Ovary (tissue), 9 donors: ENCODE measurements around the gene SOCS6. TPM values are rescaled to one million over a fixed set of nuclear protein-coding genes. Genes with fewer than 3 reads are reported as not detected.

ENCODE experiments used
- DNase-seq, 5 donors: peaks; one replicate each; pipeline ENCODE4 v3.0.0-alpha.2; 2019 to 2020
- H3K27ac ChIP-seq, 2 donors: fragments of 200-600 bp; one replicate each; pipeline versions ENCODE4 v1.5.1 to v1.8.0; 2019 to 2022
- H3K27me3 ChIP-seq: fragments of 200-600 bp; one replicate; pipeline ENCODE4 v1.8.0; 2022
- H3K36me3 ChIP-seq: fragments of 200-600 bp; sonication (generic); one replicate; pipeline ENCODE4 v1.5.1; 2019
- H3K4me1 ChIP-seq: one replicate; pipeline ENCODE4 v1.8.1; 2013; ENCODE audit warnings: mild to moderate bottlenecking, moderate library complexity; ENCODE audit not compliant: insufficient read depth
- H3K4me3 ChIP-seq: fragments of 200-600 bp; sonication (generic); one replicate; pipeline ENCODE4 v1.5.1; 2017
- H3K9me3 ChIP-seq, 2 donors: fragments of 200-600 bp in 1 of 2; sonication (generic) in 1 of 2; one replicate each; pipeline versions ENCODE4 v1.5.1 to v1.8.1; 2013 to 2019; ENCODE audit warnings: mild to moderate bottlenecking in 1 of 2, moderate library complexity in 1 of 2
- EP300 ChIP-seq: sonication (generic); formaldehyde crosslinking; IDR thresholded peaks from one replicate; pipeline ENCODE4 v1.6.1; 2017; ENCODE audit warnings: antibody characterized with exemption
- POLR2A ChIP-seq: fragments of 450-650 bp; IDR thresholded peaks from one replicate; pipeline ENCODE4 v1.6.1; 2017; ENCODE audit warnings: antibody characterized with exemption, mild to moderate bottlenecking, moderate library complexity
- WGBS, 3 donors: extraction: QIAGEN DNeasy Blood & Tissue Kit in 1 of 3; methylation state at CpG; one replicate each; pipeline versions ENCODE4 v1.1.5 to v1.1.7; 2013 to 2017; 5-methylcytosine and 5-hydroxymethylcytosine counted together
- intact Hi-C, 4 donors: fragments of 100-400 bp; cut with DNase I; formaldehyde crosslinking; loops; one replicate each; pipeline versions ENCODE4 v1.11.0 to v1.15.1; 2022 to 2023
- polyA plus RNA-seq, 2 donors: library from polyadenylated mRNA; stranded (reverse); fragments of 200-250 nt in 1 of 2; fragments of 350-450 nt in 1 of 2; fragmentation: Illumina TruSeq in 1 of 2; extraction: RNeasy Lipid Tissue Mini Kit (QIAGEN cat#74804) in 1 of 2; gene quantifications; one replicate each; pipeline ENCODE4 v1.2.3, GENCODE V29; 2013 to 2014
- total RNA-seq, 7 donors: library from RNA; depleted of rRNA in 2 of 7; stranded (reverse); fragments of >200 nt in 2 of 7; fragmentation: NEBNext Ultra II Directional in 3 of 7; extraction: Animal tissue kit (Norgen Biotek cat#: 25700) in 3 of 7; gene quantifications; one replicate each; pipeline versions ENCODE4 v1.1.0 to v1.2.4, GENCODE V29; 2016 to 2023
- TF ChIP-seq, protein P1 (sequence below), 3 donors: fragments of 450-650 bp in 2 of 3; fragments of 200-600 bp in 1 of 3; IDR thresholded peaks; one replicate each; pipeline versions ENCODE4 v1.5.1 to v1.8.0; 2016 to 2022; ENCODE audit warnings: antibody characterized with exemption in 3 of 3, mild to moderate bottlenecking in 1 of 3
- donor health status: DM: no; HTN: no; CAD: no; lungs with moderate emphysema.
- donor health status: DM: no; HTN: no; CAD: no.
- donor health status: Bipolar disorder and iron deficiency.
- donor health status: DM: yes; HTN: yes; CAD: no.
- donor health status: DM: no; HTN: no; CAD: no.
- donor health status: DM: yes; HTN: yes; CAD: no.

SOCS6 gene
- total and polyA plus RNA-seq, 9 donors: 8.1 to 23.8 (median 16.6) TPM

DNA sequence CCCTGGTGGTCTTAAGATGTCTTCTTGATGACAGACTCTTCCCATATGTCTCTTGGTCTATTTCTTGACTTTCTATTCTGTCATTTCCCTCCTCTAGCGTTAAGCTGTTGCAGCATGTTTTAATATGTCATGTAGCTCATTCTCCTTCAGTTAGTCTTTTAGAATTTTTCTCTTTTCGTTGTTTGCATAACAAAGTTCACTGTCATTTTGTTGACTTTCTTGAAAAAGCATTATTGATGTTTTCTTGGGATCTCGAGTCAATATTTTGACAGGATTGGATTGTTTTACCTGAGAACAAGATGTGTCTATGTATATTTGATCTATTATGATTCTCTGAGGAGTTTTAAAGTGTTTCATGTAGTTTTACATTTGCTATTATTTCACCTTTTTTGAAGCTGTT is 24.8 kb downstream of the SOCS6 start:
- no peak for TF ChIP-seq EP300
- TF ChIP-seq, protein P1, sequence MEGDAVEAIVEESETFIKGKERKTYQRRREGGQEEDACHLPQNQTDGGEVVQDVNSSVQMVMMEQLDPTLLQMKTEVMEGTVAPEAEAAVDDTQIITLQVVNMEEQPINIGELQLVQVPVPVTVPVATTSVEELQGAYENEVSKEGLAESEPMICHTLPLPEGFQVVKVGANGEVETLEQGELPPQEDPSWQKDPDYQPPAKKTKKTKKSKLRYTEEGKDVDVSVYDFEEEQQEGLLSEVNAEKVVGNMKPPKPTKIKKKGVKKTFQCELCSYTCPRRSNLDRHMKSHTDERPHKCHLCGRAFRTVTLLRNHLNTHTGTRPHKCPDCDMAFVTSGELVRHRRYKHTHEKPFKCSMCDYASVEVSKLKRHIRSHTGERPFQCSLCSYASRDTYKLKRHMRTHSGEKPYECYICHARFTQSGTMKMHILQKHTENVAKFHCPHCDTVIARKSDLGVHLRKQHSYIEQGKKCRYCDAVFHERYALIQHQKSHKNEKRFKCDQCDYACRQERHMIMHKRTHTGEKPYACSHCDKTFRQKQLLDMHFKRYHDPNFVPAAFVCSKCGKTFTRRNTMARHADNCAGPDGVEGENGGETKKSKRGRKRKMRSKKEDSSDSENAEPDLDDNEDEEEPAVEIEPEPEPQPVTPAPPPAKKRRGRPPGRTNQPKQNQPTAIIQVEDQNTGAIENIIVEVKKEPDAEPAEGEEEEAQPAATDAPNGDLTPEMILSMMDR (IDR thresholded peaks at IDR 0.05): no peak
- no peak for TF ChIP-seq POLR2A
- 85 to 90% (median 88%) methylated on average over 3 of the region's 3 CpGs for WGBS, 3 donors

DNA sequence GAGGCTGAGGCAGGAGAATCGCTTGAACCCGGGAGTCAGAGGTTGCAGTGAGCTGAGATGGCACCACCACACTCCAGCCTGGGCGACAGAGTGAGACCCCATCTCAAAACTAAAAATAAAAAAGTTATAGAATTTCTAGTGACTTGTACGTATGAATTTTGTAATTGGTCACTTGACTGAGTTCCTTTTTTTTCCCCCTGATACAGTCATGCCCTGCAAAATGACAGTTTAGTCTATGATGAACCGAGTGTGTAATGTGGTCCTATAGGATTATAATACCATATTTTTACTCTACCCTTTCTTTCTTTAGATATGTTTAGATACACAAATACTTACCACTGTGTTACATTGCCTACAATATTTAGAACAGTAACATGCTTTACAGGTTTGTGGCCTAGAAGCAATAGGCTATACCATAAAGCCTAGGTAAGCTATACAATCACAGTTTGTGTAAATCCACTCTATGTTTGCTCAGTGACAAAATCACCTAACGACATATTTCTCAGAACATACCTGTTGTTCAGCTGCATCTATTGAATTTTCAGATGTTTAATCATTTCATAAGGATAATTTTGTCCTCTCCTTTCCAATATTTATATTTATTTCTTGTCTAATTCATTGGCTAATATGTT is 25.4 kb downstream of the SOCS6 start:
- Histone ChIP-seq H3K27me3 (no peaks in the 10 kb centered on the region), H3K4me3 (no peak overlapping the region), H3K9me3 (no peaks in the 10 kb centered on the region), H3K27ac (no peak overlapping the region), H3K4me1 (no peaks in the 10 kb centered on the region), H3K36me3 (no peaks in the 10 kb centered on the region)
- no peak for DNase-seq
- WGBS, 3 donors: 92 to 95% (median 95%) methylated on average over 6 of the region's 6 CpGs
- intact Hi-C loops: no loop called here
- TF ChIP-seq POLR2A (no peak), EP300 (no peak)
- TF ChIP-seq, protein P1 (IDR thresholded peaks at IDR 0.05): no peak

More for the DNA sequence above, 24.8 kb downstream of the SOCS6 start:
- no peak overlapping the region for H3K27ac ChIP-seq
- no peaks in the 10 kb centered on the region for H3K9me3 ChIP-seq
- no peak overlapping the region for H3K4me3 ChIP-seq
- DNase-seq: no peak
- no peaks in the 10 kb centered on the region for H3K36me3 ChIP-seq
- intact Hi-C loops: no loop called here
- H3K4me1 ChIP-seq: no peaks in the 10 kb centered on the region
- H3K27me3 ChIP-seq: no peaks in the 10 kb centered on the region

DNA sequence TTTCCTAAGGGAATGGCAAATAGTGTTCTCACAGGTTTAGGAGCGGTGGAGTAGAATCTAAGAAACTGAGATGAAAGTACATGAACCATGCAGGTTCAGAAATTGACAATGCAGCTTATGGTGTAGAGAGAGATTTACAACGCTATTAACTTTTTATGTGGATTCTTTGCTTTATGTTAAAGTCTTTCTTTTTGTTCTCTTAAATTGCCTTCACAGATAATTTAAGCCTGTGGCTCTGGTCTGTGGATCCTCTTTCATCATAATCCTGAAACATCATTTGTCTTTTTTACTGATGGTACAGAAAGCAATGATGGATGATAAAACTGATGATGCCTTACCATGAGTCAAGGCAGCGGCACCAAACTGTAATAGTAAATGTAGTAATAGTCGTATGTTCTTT is 30.3 kb downstream of the SOCS6 start:
- H3K27ac ChIP-seq: no peak overlapping the region
- intact Hi-C loops: no loop called here
- no peak for DNase-seq
- H3K4me1 ChIP-seq: no peaks in the 10 kb centered on the region
- no peaks in the 10 kb centered on the region for H3K36me3 ChIP-seq
- H3K27me3 ChIP-seq: no peaks in the 10 kb centered on the region
- H3K9me3 ChIP-seq: no peaks in the 10 kb centered on the region
- 93 to 99% (median 97%) methylated on average over 4 of the region's 4 CpGs for WGBS, 3 donors
- TF ChIP-seq EP300: no peak
- TF ChIP-seq, protein P1 (IDR thresholded peaks at IDR 0.05): no peak
- no peak for TF ChIP-seq POLR2A
- H3K4me3 ChIP-seq: no peak overlapping the region

DNA sequence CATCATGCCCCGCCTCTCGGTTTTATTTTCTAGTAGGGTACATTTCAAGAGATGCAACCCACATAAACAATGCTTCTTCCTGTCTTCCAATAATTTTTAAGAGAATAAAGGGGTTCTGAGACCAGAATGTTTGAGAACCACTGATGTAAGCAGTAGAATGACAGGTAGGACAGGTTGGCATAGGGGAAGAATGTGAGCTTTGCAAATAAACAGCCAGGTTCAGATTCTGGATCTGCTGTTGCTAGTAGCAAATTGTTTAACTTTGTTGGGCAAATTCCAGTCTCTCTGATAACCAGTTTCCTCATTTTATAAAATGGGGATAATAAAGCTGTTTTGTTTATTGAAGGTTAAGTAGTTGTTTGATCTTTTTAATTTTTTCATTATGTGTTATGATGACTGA is 32.8 kb downstream of the SOCS6 start:
- no peak for DNase-seq
- TF ChIP-seq POLR2A (no peak), EP300 (no peak)
- TF ChIP-seq, protein P1 (IDR thresholded peaks at IDR 0.05): no peak
- Histone ChIP-seq H3K27ac (no peak overlapping the region), H3K27me3 (no peaks in the 10 kb centered on the region), H3K36me3 (no peaks in the 10 kb centered on the region), H3K4me1 (no peaks in the 10 kb centered on the region), H3K4me3 (no peak overlapping the region), H3K9me3 (no peaks in the 10 kb centered on the region)
- intact Hi-C loops: no loop called here
- 93 to 98% (median 97%) methylated on average over 2 of the region's 2 CpGs for WGBS, 3 donors
